ENCODE data around the gene CBLB.

The CBLB gene

DNA sequence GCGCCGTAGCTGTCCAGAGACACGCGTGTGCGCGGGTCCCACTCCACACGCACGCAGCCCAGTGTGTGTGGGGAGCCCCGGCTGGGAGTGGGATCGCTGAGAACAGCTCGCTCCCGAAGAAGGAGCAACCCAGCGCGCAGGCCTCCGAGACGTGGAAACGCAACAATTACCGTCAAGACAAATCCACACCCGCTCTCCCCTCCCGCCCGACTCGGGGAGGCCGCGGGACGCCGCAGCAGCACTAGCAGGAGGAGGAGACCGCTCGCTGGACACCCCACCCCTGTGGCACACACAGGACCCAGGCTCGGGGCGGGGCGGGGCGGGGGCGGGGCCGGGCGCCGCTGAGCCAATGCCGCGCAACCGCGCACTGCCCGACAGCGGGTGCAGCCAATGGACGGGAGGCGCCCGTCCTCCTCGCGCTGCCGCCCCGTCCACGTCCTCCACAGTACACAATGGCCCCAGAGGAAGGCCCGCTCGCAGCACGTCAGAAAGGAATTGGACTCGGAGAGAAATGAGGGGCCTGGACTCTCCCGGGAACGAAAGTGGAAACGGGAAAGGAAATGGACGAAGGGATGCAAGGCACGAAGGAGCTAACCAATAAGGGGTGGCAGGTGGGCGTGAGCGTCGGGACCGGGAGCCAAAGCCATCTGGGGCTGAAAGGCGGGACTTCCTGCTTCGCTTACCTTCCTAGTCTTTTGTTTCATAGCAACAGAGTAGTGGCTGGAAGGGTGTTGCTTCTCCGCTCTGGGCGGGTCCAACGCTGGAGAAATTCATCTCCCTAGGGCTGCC lies at the start of gene CBLB:
Gene CBLB (minus strand): TSS at position 271 of the 789 bp plus-strand sequence. CDS start 1,435 bp downstream, outside the sequence.
- peak; percentile 90 for DNase-seq

DNA sequence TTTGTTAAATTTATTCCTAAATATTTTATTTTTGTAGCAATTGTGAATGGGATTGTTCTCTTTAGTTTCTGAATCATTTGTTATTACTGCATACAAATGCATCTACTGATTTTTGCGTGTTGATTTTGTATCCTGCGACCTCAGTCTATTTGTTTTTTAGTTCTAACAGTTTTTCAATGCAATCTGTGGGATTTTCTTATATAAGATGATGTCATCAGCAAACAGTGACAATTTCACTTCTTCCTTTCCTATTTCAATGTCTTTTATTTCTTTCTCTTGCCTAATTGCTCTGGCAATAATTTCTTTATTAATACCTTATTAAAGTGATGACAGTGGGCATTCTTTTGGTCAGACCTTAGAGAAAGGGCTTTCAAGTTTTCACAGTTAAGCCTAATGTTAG lies 48.0 kb upstream of the CBLB start:
- DNase-seq, result no peak

DNA sequence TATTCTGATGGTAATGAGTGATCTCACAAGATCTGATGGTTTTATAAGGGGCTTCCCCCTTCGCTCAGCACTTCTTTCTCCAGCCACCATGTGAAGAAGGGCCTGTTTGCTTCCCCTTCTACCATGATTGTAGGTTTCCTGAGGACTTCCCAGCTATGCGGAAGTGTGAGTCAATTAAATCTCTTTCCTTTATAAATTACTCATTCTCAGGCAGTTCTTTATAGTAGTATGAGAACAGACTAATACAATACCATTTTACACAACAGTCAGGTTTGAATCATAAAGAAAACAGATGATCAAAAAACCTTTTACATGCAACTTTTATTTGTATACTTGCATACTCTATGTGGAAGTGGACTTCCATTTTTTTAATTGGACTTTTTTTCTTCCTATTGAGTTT lies 46.7 kb upstream of the CBLB start:
- no peak for DNase-seq

DNA sequence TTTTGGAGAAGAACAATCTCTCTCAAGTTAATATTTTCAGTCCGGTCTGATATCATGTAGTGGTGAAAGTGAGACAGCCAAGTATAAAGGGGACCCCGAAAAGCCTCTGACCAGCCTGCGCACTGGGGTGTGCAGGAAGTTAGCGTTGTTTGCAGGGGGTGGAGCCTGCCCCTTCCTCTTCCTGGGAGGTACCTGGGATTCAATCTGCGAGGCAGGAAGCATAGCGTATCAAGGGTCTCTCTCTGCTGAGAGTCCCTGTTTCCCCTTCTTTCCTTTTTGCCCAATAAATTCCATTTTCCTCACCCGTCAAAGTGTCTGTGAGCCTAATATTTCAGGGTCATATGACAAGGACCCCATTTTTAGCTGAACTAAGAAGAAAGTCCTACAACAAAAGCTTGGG lies 44.8 kb upstream of the CBLB start:
- DNase-seq, result no peak

DNA sequence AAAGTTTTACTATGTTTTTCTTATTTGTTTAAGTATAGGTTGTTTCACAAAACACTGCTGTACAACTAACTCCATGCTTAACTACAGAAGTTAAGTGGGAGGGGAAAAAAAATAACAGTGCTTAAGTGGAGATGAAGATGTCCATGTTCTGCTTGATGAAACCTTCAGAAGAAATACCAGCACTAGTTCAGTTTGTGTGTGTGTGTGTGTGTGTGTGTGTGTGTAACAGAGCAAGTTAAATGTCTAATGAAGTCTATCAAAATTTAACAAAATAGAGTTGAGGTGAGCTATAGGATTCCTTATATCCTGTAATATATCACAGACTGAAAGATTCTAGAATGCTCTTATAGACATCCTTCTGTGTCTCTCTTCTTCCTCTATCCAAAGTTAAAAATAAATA lies 44.1 kb upstream of the CBLB start:
- DNase-seq, result no peak

DNA sequence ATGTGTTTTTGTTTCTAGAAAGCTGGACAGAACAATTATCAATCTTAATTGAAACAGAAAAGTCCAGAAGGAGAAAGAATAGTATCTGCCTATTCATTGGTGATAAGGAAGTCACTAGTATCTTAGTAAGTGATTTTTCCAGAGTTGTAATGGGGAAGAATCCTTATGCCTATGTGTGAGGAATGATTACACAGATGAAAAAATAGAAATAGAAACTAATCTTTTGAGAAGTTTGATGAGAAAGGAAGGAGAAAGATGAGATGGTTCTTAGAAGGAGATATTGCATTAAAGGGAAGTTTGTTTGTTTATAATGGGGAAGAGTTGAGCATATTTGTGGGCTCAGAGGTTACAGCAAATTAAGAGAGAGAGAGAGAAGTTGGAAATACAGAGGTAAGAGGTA lies 42.7 kb upstream of the CBLB start:
- DNase-seq, result no peak

DNA sequence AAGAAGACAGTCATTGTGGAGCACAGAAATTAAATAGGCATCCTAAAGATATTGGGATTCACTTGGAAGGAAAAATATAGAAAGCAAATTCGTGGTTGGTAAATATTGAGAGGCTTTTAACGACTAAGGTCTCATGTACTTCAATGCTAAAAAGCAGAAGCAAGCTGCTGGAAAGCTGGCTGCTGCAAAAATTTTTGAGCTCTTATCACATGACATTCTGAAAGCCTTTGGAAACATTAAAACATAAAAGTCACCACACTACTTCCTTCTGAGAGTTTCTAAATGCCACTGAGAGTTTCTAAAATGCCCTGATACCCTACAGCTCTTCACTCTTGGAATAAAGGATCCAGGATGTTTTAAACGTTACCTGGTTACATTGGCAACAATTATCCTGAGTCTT lies 39.0 kb upstream of the CBLB start:
- no peak for DNase-seq

DNA sequence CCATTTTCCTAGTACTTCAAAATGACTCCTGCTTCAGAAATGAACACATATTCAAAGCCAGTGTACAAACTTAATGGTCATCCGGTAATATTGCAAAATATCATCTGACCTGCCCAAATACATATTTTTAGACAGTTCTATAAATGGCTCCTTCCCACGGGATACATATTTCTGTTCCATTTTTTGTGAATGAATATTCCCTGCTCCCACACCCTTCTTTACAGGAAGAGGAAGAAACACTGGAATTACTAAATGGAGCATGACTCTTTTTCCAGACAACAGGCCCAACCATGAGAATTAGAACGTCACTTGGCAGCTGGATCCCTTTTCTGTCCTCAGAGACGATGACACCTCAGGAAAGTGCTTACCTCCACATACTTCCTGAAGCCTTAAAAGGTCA lies 38.0 kb upstream of the CBLB start:
- DNase-seq, result no peak

DNA sequence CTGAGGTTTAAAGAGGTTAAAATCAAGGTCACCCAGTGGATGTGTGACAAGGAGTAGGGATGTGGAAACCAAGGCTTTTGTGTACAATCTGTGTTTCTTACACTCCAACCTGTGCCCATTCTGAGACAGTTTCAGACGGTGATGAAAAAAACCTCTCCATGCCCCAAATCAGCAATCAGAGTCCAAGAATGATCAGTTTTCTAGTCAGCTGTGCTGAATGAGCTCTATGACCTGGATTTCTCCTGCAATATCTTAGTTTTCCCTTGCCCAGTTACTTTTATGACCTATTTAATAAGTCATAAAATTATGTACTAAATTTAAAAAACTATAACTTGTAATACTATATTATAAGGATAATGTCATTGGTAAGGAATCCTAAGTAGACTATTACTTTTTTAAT lies 37.5 kb upstream of the CBLB start:
- DNase-seq, result no peak

DNA sequence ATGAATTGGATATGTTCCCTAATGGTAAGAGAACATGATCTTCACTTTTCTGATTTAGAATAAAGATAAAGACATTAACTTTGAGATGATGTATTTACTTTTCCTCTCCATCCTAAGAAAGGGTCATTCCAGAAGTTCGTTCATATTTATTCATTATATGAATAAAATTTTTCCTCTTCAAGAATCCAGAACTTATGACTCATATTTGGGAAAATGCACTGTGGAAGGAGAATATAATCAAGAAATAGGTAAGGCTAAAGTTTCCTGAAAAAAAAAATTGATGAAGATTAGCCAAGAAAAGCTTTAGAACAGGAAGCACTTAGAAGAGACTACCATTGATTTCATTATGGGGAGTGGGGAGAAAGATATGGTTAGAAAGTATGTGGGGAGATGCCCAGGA lies 36.5 kb upstream of the CBLB start:
- no peak for DNase-seq

DNA sequence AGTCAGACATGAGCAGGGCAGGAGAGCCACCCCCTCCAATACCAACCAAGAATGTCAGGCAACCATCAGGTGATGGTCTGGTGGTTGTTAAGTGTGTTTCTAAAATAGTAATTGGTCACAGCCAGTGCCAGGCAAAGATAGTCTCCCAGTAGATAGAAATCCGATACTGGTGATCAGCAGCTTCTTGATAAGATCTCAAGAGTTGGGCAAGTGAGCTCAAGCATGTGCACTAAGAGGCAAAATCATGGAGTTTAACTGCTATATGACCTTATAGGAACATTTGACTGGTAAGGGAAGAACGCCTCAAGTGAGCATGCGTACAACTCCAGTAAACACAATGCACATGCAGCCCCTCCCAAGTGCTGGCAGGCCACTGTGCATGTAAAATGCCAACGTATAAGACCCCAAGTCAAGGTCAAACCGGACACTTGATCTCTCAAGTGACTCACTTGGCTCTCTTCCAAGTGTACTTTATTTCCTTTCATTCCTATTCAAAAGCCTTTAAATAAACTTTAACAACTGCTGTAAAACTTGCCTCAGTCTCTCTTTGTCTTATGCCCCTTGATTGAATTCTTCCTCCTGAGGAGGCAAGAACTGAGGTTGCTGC lies 36.0 kb upstream of the CBLB start:
- DNase-seq, result no peak

DNA sequence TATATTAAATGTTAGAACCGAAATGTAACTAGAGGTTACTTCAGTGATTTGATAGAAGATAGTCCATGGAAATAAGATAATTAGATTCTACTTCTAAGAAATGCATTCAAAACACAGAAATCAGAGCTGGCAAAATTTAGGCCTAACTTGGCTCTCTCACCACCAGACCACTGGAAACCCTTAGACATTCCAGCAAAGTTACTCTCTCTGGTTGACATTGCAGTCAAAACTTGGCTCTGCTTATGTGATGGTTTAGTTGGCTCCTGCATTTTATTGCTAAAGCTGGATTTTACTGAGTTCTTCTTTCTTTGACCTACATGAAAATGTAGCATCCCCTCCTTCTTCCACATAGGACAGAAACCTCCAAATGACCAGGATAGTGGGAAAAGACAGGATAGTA lies 35.4 kb upstream of the CBLB start:
- DNase-seq, result no peak

DNA sequence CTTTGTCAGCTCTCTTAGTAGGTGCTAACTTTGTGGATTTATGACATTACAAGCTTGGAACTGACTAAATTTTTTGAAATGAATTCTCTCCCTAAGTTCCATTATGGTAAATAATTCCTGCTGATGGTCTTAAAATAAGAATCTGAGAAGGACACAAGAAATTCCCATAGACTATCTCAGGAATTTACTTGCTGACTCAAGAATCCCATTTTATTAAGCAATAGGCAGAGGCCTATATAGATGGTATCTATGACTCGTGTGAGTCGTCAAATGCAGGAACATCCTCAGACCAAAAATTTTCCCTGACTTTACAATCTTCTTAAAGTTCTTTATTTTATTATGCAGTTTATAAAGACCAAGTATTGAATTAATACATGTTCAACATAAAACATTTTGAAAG lies 30.7 kb upstream of the CBLB start:
- DNase-seq, result no peak

DNA sequence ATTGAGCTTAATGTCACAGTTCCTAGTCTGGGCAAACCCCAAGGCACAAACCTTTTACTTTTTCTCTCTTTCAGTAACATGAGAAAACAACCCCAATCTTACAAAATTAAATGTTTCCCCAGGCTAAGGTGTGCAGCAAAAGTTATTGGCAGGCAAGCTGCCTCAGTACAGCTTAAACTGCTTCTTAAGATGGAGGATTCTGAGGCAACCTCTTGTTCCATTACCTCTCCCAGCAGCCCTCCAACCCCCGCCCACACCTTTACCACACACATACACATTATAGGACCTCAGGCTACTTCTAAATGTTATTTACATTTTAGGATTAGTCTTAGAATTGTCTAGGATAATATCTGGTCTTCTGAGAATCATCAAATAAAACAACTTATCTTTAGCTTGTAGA lies 22.3 kb upstream of the CBLB start:
- no peak for DNase-seq

DNA sequence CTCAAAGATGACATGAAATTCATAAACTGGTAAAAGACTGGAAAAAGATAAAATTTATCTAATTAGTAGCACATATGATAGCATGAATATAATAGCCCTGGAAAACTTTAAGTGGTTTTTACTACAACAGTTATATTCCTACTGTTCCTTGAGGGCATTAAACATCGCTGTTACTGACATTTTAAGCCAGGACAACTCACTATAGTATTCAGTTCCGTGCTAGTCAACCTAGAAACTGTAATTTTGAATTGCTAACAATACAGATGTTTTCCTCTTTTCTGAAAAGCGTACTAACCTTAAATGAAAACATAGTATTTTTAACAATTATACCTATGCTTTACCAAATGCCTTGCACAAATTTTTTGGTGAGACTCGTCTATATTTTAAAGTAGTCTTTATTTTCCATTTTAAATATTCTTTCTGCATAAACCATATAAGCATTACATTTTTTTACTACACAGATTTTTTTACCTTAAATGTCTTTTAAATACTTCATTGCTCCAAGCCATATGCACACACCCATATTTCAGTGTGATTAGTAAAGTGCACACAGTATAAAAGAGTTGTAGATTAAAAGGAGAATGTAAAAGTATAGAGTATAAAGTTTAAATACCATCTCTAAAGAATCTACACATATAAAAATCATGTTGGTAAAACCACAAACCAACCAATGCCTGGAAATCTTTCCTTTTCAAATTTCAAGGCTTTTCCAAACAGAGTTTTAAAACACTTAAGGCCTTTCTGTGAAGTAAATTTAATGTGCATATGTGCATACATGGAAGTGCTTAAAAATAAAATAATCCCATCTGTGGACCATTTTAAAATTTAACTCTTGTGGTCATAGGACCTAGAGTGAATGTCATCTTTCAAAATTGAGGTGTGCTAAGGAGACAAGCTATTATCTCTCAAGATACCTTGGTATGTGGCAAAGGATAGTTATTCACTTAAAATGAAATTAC lies 20.1 kb upstream of the CBLB start:
- DNase-seq, result no peak

DNA sequence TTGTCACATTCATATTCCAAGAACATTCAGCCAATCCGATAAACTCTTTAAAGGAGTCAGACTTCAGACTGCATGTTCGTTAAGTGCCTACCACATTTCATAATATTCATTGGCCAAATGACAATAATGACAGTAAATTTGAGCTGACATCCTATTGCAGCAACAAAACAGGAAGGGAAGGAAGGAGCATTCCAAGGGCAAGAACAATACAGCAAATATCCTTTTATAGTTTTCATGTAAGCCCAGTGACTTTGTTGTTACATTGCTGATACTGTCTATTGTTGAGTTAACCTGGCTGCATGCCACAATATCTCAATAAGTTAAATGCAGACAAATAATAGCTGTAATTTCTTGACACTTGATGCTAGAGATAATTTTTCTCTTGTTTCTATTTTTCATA lies 16.4 kb upstream of the CBLB start:
- DNase-seq, result no peak

DNA sequence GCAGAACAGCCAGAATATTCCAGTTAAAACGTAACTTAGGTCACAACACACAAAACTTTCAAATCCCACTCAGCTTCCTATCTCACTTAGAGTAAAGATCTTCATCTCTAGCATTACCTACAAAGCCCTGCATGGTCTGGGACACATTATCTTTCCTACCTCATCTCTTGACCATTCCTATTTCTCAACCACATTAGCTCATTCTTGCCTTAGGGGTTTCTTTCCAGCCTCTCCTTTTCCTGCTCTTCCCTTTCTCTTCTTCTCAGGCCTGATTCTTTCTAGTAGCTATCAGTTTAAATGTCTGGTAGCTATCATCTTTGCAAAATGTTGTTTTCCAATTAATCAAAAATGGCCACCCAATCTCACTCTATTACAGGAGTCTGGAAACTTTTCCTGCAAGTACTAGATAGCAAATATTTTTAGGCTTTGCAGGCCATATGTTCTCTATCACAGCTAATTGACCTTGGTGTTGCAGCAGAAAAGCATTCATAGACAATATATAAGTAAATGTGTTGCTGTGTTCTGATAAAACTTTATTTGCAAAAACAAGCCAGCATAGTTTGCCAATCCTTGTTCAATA lies 15.1 kb upstream of the CBLB start:
- DNase-seq, result no peak

DNA sequence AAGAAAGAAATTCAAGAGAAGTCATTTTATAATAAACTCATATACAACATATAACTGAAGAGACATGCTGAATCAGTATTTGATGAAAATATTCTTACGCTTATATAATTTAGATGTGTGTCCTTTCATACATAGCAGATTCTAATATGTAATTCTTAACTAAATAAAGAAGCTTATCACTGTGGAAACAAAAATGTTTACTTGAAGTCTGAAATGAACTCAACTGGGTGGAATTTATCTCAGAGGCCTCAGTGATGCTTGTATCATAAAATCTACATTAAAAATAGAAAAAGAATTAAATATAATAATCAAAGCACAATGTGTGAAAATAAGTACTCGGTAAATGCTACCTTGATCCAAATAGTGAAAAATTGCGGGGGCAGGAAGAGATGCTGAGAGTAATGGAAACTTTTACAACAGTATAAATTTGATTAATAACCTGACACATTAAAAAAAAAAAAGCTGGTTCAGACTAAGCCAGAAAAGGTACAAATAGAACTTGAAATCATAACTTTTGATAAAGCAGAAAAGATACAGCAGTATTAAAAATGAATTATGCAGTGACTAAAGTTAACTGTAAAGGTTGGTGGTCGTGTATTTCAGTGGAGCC lies 12.0 kb upstream of the CBLB start:
- no peak for DNase-seq

DNA sequence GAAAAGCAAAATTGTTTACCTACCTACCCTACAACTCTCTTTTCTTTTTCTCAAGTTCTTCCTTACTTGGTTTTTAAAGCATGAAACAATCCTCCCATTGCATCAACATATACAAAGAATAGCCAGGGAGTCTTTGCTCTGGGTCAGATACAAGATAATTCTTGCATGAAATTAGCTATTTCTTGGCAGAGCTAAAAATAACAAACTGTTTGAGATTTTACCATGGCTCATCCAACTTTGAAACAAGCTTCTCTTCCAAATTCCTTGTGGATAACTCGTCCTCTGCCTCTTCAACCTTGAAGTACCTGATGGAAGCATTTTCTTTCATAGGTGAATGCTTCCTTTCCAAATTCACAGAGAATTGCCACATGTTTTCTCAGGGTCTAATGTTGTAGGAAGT lies 9.2 kb upstream of the CBLB start:
- DNase-seq, result no peak

DNA sequence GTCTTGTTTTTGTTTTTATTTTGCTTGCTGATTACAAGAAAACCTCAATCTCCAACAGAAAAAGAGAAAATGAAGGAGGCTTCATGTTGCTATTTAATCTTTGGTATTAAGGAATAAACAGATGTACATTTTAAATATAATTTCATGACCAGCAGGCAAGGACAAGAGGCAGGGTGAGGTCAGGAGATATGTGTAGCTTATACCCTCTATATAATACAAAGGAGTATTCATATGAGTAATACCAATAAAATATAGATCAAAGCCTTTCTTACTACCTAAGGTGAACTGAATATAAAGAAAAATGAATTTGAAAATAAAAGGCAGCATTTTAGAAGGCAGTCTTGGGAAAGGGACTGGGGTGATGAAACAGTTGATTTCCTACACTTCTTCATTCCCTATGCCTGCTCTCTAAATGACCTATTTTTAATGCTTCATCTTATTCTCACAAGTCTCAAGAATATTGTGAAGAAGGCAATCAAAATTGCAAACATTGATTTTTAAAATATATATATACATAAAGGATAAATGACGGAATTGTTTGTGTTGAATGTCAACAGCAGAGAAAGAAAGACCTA lies 8.6 kb upstream of the CBLB start:
- no peak for DNase-seq

DNA sequence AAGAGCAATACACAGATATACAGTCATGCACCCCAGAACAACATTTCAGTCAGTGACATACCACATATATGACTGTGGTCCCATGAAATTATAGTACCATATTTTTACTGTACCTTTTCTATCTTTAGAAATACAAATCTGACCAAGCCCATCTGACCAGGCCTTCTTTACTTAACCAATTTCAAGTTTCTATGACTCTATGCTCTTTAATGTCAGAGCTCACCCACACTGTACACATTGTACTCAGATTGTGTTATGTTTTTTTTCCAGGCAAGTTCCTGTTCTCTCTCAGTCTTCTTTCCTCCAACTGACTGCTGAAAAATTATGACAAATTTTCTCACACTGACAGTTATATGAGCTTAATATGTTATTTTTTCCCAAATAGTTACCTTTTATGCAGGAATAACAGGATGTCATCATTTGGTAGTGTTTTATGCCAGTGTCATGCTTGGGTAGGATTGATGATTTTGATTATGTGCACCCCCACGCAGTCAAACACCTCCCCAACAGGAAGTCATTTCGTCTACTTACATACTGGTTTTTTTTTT lies 8.0 kb upstream of the CBLB start:
- DNase-seq, result no peak
